IMR-90 (cell line): ENCODE results near the gene XAGE1A. TPM values are rescaled to one million over a fixed set of nuclear protein-coding genes. Genes with fewer than 3 reads are reported as not detected.

Source experiments
- ATAC-seq: fragments of 200-7000 bp; cut with Tn5 transposase; 2 replicates; pipeline ENCODE4 v1.9.1; 2020; ENCODE audit warnings: low read depth, mild to moderate bottlenecking, moderate library complexity
- BruUV-seq: library from RNA; stranded (reverse); fragments of 400-500 nt; replicated peaks from 2 replicates; lab custom pipeline; 2021; lab: Mats Ljungman, UMichigan
- CTCF ChIA-PET: fragments of 300-600 bp; formaldehyde crosslinking; extraction: SDS; loops from one replicate; lab custom pipeline; 2021; ENCODE audit warnings: antibody characterized with exemption; lab: Yijun Ruan, JAX
- POLR2A ChIA-PET: fragments of 300-600 bp; sonication (Branson Sonifier 250); formaldehyde crosslinking; loops from one replicate; lab custom pipeline; 2022; ENCODE audit warnings: antibody characterized with exemption; ENCODE audit not compliant: unreplicated experiment; lab: Charles Lee
- DNase-seq: peaks from one replicate; pipeline ENCODE4 v3.0.0; 2013
- H2AFZ ChIP-seq: replicated peaks from 2 replicates; pipeline ENCODE3; 2013; ENCODE audit warnings: low read length, mild to moderate bottlenecking; ENCODE audit not compliant: poor library complexity
- H2AK5ac ChIP-seq: 2 replicates; pipeline ENCODE4 v1.6.1; 2013; ENCODE audit warnings: low read depth, low read length, inconsistent platforms
- H2AK9ac ChIP-seq: replicated peaks from 2 replicates; pipeline ENCODE3; 2013; ENCODE audit warnings: mild to moderate bottlenecking, low read depth, low read length, moderate library complexity; ENCODE audit not compliant: poor library complexity
- H2BK120ac ChIP-seq: 2 replicates; pipeline ENCODE4 v1.6.1; 2013; ENCODE audit warnings: low read depth, low read length, inconsistent platforms
- H2BK15ac ChIP-seq: 3 replicates; pipeline ENCODE4 v1.6.1; 2013; ENCODE audit warnings: low read depth, low read length, inconsistent platforms
- H2BK20ac ChIP-seq: 2 replicates; pipeline ENCODE4 v1.6.1; 2013; ENCODE audit warnings: low read depth, mild to moderate bottlenecking, inconsistent platforms, low read length, moderate library complexity
- H2BK5ac ChIP-seq: 2 replicates; pipeline ENCODE4 v1.6.1; 2013; ENCODE audit warnings: mild to moderate bottlenecking, low read depth, low read length, inconsistent platforms; ENCODE audit not compliant: poor library complexity, severe bottlenecking
- H3K14ac ChIP-seq: replicated peaks from 2 replicates; pipeline ENCODE4 v1.6.1; 2013; ENCODE audit warnings: low read depth, low read length, inconsistent platforms
- H3K18ac ChIP-seq: 2 replicates; pipeline ENCODE4 v1.6.1; 2013; ENCODE audit warnings: low read depth, low read length, control low read depth
- H3K23ac ChIP-seq: 2 replicates; pipeline ENCODE4 v1.6.1; 2013; ENCODE audit warnings: low read depth, low read length, inconsistent platforms
- H3K27ac ChIP-seq: 2 replicates; pipeline ENCODE4 v1.5.1; 2013; ENCODE audit warnings: mild to moderate bottlenecking, control low read depth, low read length; ENCODE audit not compliant: insufficient read depth
- H3K27me3 ChIP-seq: 2 replicates; pipeline ENCODE4 v1.6.1; 2013; ENCODE audit warnings: low read length; ENCODE audit not compliant: control insufficient read depth, insufficient read depth
- H3K36me3 ChIP-seq: 2 replicates; pipeline ENCODE4 v1.6.1; 2013; ENCODE audit warnings: low read length, mixed read lengths; ENCODE audit not compliant: control insufficient read depth, insufficient read depth
- H3K4ac ChIP-seq: 2 replicates; pipeline ENCODE4 v1.6.1; 2013; ENCODE audit warnings: low read depth, low read length, inconsistent platforms
- H3K4me1 ChIP-seq: 2 replicates; pipeline ENCODE4 v1.6.1; 2013; ENCODE audit warnings: low read length, mixed read lengths; ENCODE audit not compliant: control insufficient read depth, insufficient read depth
- H3K4me2 ChIP-seq: 2 replicates; pipeline ENCODE4 v1.6.1; 2013; ENCODE audit warnings: low read depth, mild to moderate bottlenecking, control low read depth, low read length, moderate library complexity
- H3K4me3 ChIP-seq: 2 replicates; pipeline ENCODE4 v1.5.1; 2013; ENCODE audit warnings: low read depth, mild to moderate bottlenecking, control low read depth, low read length, moderate library complexity; ENCODE audit not compliant: insufficient read depth
- H3K56ac ChIP-seq: 2 replicates; pipeline ENCODE4 v1.6.1; 2013; ENCODE audit warnings: low read length, inconsistent platforms; ENCODE audit not compliant: insufficient read depth; ENCODE audit errors: extremely low read depth
- H3K79me1 ChIP-seq, 2 experiments: 2 replicates each; pipeline ENCODE4 v1.6.1; 2013; ENCODE audit warnings: low read length in 2 of 2, inconsistent platforms in 1 of 2, low read depth in 1 of 2
- H3K9ac ChIP-seq: 2 replicates; pipeline ENCODE4 v1.6.1; 2013; ENCODE audit warnings: low read depth, low read length, control low read depth
- H3K9me1 ChIP-seq: 2 replicates; pipeline ENCODE4 v1.6.1; 2013; ENCODE audit warnings: low read length, inconsistent platforms; ENCODE audit not compliant: insufficient read depth
- H3K9me3 ChIP-seq: 2 replicates; pipeline ENCODE4 v1.6.1; 2013; ENCODE audit warnings: low read length; ENCODE audit not compliant: control insufficient read depth, insufficient read depth
- H4K20me1 ChIP-seq: 2 replicates; pipeline ENCODE4 v1.6.1; 2013; ENCODE audit warnings: low read length, inconsistent platforms; ENCODE audit not compliant: insufficient read depth
- H4K5ac ChIP-seq: 2 replicates; pipeline ENCODE4 v1.6.1; 2013; ENCODE audit warnings: mild to moderate bottlenecking, low read depth, low read length, control low read depth
- H4K8ac ChIP-seq, 2 experiments: 2 replicates each; pipeline ENCODE4 v1.6.1; 2013; ENCODE audit warnings: low read depth in 2 of 2, low read length in 2 of 2, control low read depth in 1 of 2, inconsistent platforms in 1 of 2
- H4K91ac ChIP-seq: 2 replicates; pipeline ENCODE4 v1.6.1; 2013; ENCODE audit warnings: low read depth, low read length, inconsistent platforms; ENCODE audit not compliant: insufficient read depth
- BHLHE40 ChIP-seq: fragments of 150-350 bp; IDR thresholded peaks from 2 replicates; pipeline ENCODE4 v1.6.1; 2016; ENCODE audit warnings: mild to moderate bottlenecking, low read depth, low read length
- CEBPB ChIP-seq: IDR thresholded peaks from 2 replicates; pipeline ENCODE4 v1.6.1; 2012; ENCODE audit warnings: low read depth, low read length, improper control_type of control experiment
- FOS ChIP-seq: fragments of 150-350 bp; IDR thresholded peaks from 2 replicates; pipeline ENCODE4 v1.6.1; 2016; ENCODE audit warnings: low read depth, low read length
- MAZ ChIP-seq: IDR thresholded peaks from 2 replicates; pipeline ENCODE4 v1.6.1; 2012; ENCODE audit warnings: low read depth, mild to moderate bottlenecking, low read length, improper control_type of control experiment, moderate library complexity, borderline replicate concordance
- MXI1 ChIP-seq: IDR thresholded peaks from 2 replicates; pipeline ENCODE4 v1.6.1; 2012; ENCODE audit warnings: low read depth, mild to moderate bottlenecking, low read length, moderate library complexity, borderline replicate concordance
- POLR2A ChIP-seq: IDR thresholded peaks from 2 replicates; pipeline ENCODE4 v1.6.1; 2012; ENCODE audit warnings: mild to moderate bottlenecking, low read depth, low read length
- RCOR1 ChIP-seq: IDR thresholded peaks from 2 replicates; pipeline ENCODE4 v1.6.1; 2012; ENCODE audit warnings: mild to moderate bottlenecking, low read length, improper control_type of control experiment; ENCODE audit not compliant: insufficient replicate concordance
- RFX5 ChIP-seq: IDR thresholded peaks from 2 replicates; pipeline ENCODE4 v1.8.0; 2012; ENCODE audit warnings: low read depth, mild to moderate bottlenecking, low read length, moderate library complexity
- WGBS, 2 experiments: methylation state at CpG; one replicate each; pipeline versions ENCODE4 v1.1.5 to v1.1.7; 2013; ENCODE audit warnings: missing lambda C conversion rate in 2 of 2; ENCODE audit not compliant: insufficient read length in 1 of 2; ENCODE audit errors: extremely low coverage in 2 of 2; 5-methylcytosine and 5-hydroxymethylcytosine counted together
- dilution Hi-C: fragments of 300-500 bp; cut with HindIII; formaldehyde crosslinking; loops from one replicate; pipeline ENCODE4 v1.14.3; 2018; ENCODE audit warnings: low sequenced_read_pairs; ENCODE audit not compliant: unreplicated experiment
- in situ Hi-C: fragments of 300-500 bp; cut with MboI; formaldehyde crosslinking; loops from 3 replicates; pipeline ENCODE4 v1.14.3; 2019; ENCODE audit warnings: low sequenced_read_pairs, inconsistent platforms, mixed read lengths
- intact Hi-C: fragments of 100-400 bp; cut with micrococcal nuclease; formaldehyde crosslinking; loops from 2 replicates; pipeline ENCODE4 v1.10.0; 2022
- polyA plus RNA-seq, 3 experiments: library from polyadenylated mRNA; depleted of rRNA; stranded (reverse); fragments of >200 nt; gene quantifications; 2 replicates each; pipeline ENCODE4 v1.2.3, GENCODE V29; 2012; ENCODE audit warnings: low replicate concordance in 1 of 3
- total RNA-seq: library from RNA; depleted of rRNA; stranded (reverse); fragments of >200 nt; gene quantifications from 2 replicates; pipeline ENCODE4 v1.2.3, GENCODE V29; 2012
- TF ChIP-seq, protein P1 (sequence below): conservative IDR thresholded peaks from 2 replicates; pipeline ENCODE4 v1.5.1; 2012; ENCODE audit warnings: mild to moderate bottlenecking, low read depth, low read length, improper control_type of control experiment

XAGE1A gene
- total and polyA plus RNA-seq, 2 of the 4 experiments (the other 2 are of a cell fraction) = not detected

DNA sequence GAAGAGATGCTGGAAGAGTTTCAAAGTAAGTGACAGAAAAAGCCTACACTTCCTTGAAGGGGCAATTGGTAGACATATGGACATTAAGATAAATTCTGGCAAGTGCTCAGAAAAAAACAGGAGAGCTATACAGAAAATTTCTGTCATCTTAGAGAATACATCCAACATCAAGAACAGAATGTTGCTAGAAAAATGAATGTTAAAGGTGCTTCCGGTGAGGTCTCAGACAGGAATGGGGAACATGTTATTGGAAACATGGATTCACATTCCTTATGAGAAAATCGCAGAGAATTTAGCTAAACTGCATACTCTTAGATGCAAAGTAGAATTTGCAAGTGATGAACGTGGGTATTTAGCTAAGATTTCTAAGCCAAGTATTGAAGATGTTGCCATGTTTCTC lies 11.7 kb downstream of the XAGE1A start:
- no peak overlapping the region for H2BK5ac ChIP-seq
- in situ Hi-C loops (no loop called here), dilution Hi-C loops (no loop called here), intact Hi-C loops (no loop called here)
- H3K27me3 ChIP-seq = peaks cover 12% of the 10 kb centered on the region
- no peak overlapping the region for H3K56ac ChIP-seq
- BruUV-seq = no TSS peak
- no peaks in the 10 kb centered on the region for H3K36me3 ChIP-seq
- TF ChIP-seq, protein P1, sequence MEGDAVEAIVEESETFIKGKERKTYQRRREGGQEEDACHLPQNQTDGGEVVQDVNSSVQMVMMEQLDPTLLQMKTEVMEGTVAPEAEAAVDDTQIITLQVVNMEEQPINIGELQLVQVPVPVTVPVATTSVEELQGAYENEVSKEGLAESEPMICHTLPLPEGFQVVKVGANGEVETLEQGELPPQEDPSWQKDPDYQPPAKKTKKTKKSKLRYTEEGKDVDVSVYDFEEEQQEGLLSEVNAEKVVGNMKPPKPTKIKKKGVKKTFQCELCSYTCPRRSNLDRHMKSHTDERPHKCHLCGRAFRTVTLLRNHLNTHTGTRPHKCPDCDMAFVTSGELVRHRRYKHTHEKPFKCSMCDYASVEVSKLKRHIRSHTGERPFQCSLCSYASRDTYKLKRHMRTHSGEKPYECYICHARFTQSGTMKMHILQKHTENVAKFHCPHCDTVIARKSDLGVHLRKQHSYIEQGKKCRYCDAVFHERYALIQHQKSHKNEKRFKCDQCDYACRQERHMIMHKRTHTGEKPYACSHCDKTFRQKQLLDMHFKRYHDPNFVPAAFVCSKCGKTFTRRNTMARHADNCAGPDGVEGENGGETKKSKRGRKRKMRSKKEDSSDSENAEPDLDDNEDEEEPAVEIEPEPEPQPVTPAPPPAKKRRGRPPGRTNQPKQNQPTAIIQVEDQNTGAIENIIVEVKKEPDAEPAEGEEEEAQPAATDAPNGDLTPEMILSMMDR = no peak
- TF ChIP-seq FOS (no peak), POLR2A (no peak), RFX5 (no peak), BHLHE40 (no peak), RCOR1 (no peak), CEBPB (no peak), MXI1 (no peak), MAZ (no peak)
- 67% methylated on average over 1 of the region's 3 CpGs; no CpG with 5 or more reads in 1 of the 2 experiments for WGBS, 2 experiments
- H3K4me1 ChIP-seq = no peaks in the 10 kb centered on the region
- no peak overlapping the region for H2AFZ ChIP-seq
- H4K5ac ChIP-seq = no peak overlapping the region
- H3K4ac ChIP-seq = no peak overlapping the region
- H3K4me3 ChIP-seq = no peak overlapping the region
- no peak overlapping the region for H2BK120ac ChIP-seq
- no peak overlapping the region for H2AK9ac ChIP-seq
- DNase-seq (no peak), ATAC-seq (no peak)
- no peak overlapping the region for H3K9ac ChIP-seq
- H4K8ac ChIP-seq = no peak overlapping the region
- no peak overlapping the region for H4K91ac ChIP-seq
- H4K20me1 ChIP-seq = no peaks in the 10 kb centered on the region
- H3K27ac ChIP-seq = no peak overlapping the region
- no peak overlapping the region for H3K18ac ChIP-seq
- H3K23ac ChIP-seq = no peak overlapping the region
- H3K9me3 ChIP-seq = no peaks in the 10 kb centered on the region
- no peak overlapping the region for H2BK20ac ChIP-seq
- ChIA-PET POLR2A (no interaction called here), CTCF (no interaction called here)
- H2AK5ac ChIP-seq = no peak overlapping the region
- no peak overlapping the region for H3K4me2 ChIP-seq
- no peaks in the 10 kb centered on the region for H3K9me1 ChIP-seq
- no peaks in the 10 kb centered on the region for H3K79me1 ChIP-seq
- no peak overlapping the region for H2BK15ac ChIP-seq
- H3K14ac ChIP-seq = no peak overlapping the region
